Esophagus squamous epithelium (tissue), 5 donors: Measurements from ENCODE around the gene CDC42BPG. TPM values are rescaled to one million over a fixed set of nuclear protein-coding genes. Genes with fewer than 3 reads are reported as not detected.

Experiments used
- DNase-seq: peaks from one replicate; lab custom pipeline; 2025; lab: John Stamatoyannopoulos, UW
- H3K27ac ChIP-seq, 4 donors: fragments of 200-600 bp; sonication (generic); one replicate each; pipeline ENCODE4 v1.5.1; 2016 to 2019; ENCODE audit warnings: mild to moderate bottlenecking in 1 of 4
- H3K27me3 ChIP-seq, 4 donors: fragments of 200-600 bp; sonication (generic); 1 replicate in 3 of 4; 2 replicates in 1 of 4; pipeline versions ENCODE4 v1.5.1 to v1.6.0; 2017 to 2021; ENCODE audit warnings: antibody characterized with exemption in 1 of 4
- H3K36me3 ChIP-seq, 3 donors: fragments of 200-600 bp; sonication (generic); one replicate each; pipeline ENCODE4 v1.5.1; 2016 to 2019
- H3K4me1 ChIP-seq, 3 donors: fragments of 200-600 bp; sonication (generic); one replicate each; pipeline ENCODE4 v1.5.1; 2017 to 2019
- H3K4me3 ChIP-seq, 4 donors: fragments of 200-600 bp; sonication (generic); 1 replicate in 3 of 4; 2 replicates in 1 of 4; pipeline ENCODE4 v1.5.1; 2016 to 2019; ENCODE audit warnings: mild to moderate bottlenecking in 2 of 4, moderate library complexity in 1 of 4
- H3K9me3 ChIP-seq, 3 donors: fragments of 200-600 bp; sonication (generic); one replicate each; pipeline ENCODE4 v1.5.1; 2016 to 2019
- CTCF ChIP-seq, 6 experiments: fragments of 450-650 bp in 4 of 6; fragments of 200-600 bp in 2 of 6; sonication (generic) in 2 of 6; IDR thresholded peaks; one replicate each; pipeline ENCODE4 v1.5.1; 2016 to 2019; ENCODE audit warnings: antibody characterized with exemption in 6 of 6, mild to moderate bottlenecking in 4 of 6, moderate library complexity in 4 of 6
- POLR2A ChIP-seq, 4 donors: fragments of 450-650 bp; IDR thresholded peaks; one replicate each; pipeline ENCODE4 v1.6.1; 2017; ENCODE audit warnings: antibody characterized with exemption in 4 of 4, mild to moderate bottlenecking in 4 of 4, moderate library complexity in 3 of 4
- WGBS, 2 donors: methylation state at CpG; one replicate each; pipeline ENCODE4 v1.1.5; 2018; 5-methylcytosine and 5-hydroxymethylcytosine counted together
- intact Hi-C: fragments of 100-400 bp; cut with DNase I; formaldehyde crosslinking; loops from one replicate; pipeline ENCODE4 v1.15.0; 2022
- total RNA-seq, 4 donors: library from RNA; depleted of rRNA; stranded (reverse); fragments of >200 nt; gene quantifications; one replicate each; pipeline ENCODE4 v1.1.0, GENCODE V29; 2016
- donor health status: DM: yes; HTN: yes; CAD: no.

The CDC42BPG gene
- total RNA-seq, 4 donors from 2014 or later = 16.4 to 48.5 (median 25.0) TPM

- intact Hi-C loops = no loop called here
Measured at GRCh38 chr11:64814712-64815187, 29.7 kb downstream of the CDC42BPG start.

GRCh38 chr11:64813826-64814225, 30.6 kb downstream of the CDC42BPG start:
- H3K27me3 ChIP-seq = no peaks in the 10 kb centered on the region
- TF ChIP-seq POLR2A (IDR thresholded peaks at IDR 0.05) (no peak), CTCF (IDR thresholded peaks at IDR 0.05) (no peak)
- H3K4me1 ChIP-seq = peaks cover 6 to 18% (median 8%) of the 10 kb centered on the region in 3 donors
- H3K9me3 ChIP-seq = no peaks in the 10 kb centered on the region
- no peaks in the 10 kb centered on the region for H3K36me3 ChIP-seq
- DNase-seq = no peak
- no peak overlapping the region for H3K27ac ChIP-seq
- 84 to 85% methylated on average over 5 of the region's 5 CpGs for WGBS, 2 donors
- H3K4me3 ChIP-seq = no peak overlapping the region
- intact Hi-C loops = no loop called here

More at GRCh38 chr11:64814712-64815187, 29.7 kb downstream of the CDC42BPG start:
- no peak for DNase-seq
- Histone ChIP-seq H3K9me3 (no peaks in the 10 kb centered on the region), H3K27me3 (no peaks in the 10 kb centered on the region), H3K4me3 (no peak overlapping the region), H3K36me3 (no peaks in the 10 kb centered on the region), H3K27ac (no peak overlapping the region), H3K4me1 (peaks cover 0 to 9% (median 3%) of the 10 kb centered on the region in 3 donors)
- 72% methylated on average over 5 to 7 of the region's 7 CpGs for WGBS, 2 donors
- TF ChIP-seq CTCF (IDR thresholded peaks at IDR 0.05) (no peak), POLR2A (IDR thresholded peaks at IDR 0.05) (no peak)

GRCh38 chr11:64810891-64811272, 33.6 kb downstream of the CDC42BPG start:
- Histone ChIP-seq H3K9me3 (no peaks in the 10 kb centered on the region), H3K4me3 (peak overlapping the region; percentile 80 to 96 (median 91)), H3K27ac (peak overlapping the region; percentile 84 to 92 (median 88)), H3K36me3 (peaks cover 0 to 26% (median 5%) of the 10 kb centered on the region in 3 donors), H3K4me1 (peaks cover 6 to 34% (median 8%) of the 10 kb centered on the region in 3 donors), H3K27me3 (no peaks in the 10 kb centered on the region)
- 44 to 47% methylated on average over 16 to 17 of the region's 17 CpGs for WGBS, 2 donors
- intact Hi-C loops = no loop called here
- DNase-seq = no peak
- no peak for TF ChIP-seq POLR2A (IDR thresholded peaks at IDR 0.05)
- no peak for TF ChIP-seq CTCF (IDR thresholded peaks at IDR 0.05)

GRCh38 chr11:64810271-64810890, 34.1 kb downstream of the CDC42BPG start, which contains the start of gene MEN1:
Gene MEN1 (minus strand): TSS chr11:64810551. CDS start chr11:64810109, 442 bp downstream.
- peaks cover 1 to 31% (median 5%) of the 10 kb centered on the region in 3 donors for H3K36me3 ChIP-seq
- WGBS, 2 donors = 0% methylated on average over 4 to 21 of the region's 46 CpGs
- H3K4me1 ChIP-seq = peaks cover 6 to 34% (median 8%) of the 10 kb centered on the region in 3 donors
- peak within 1 kb of the TSS; percentile 84 to 92 (median 88) for H3K27ac ChIP-seq
- H3K9me3 ChIP-seq = no peaks in the 10 kb centered on the region
- DNase-seq = peak; percentile 75
- intact Hi-C loops = no loop called here
- peak within 1 kb of the TSS; percentile 80 to 96 (median 91) for H3K4me3 ChIP-seq
- no peaks in the 10 kb centered on the region for H3K27me3 ChIP-seq
- TF ChIP-seq CTCF (IDR thresholded peaks at IDR 0.05) = peak in 2 of 6 experiments; percentile 15 to 46
- TF ChIP-seq POLR2A (IDR thresholded peaks at IDR 0.05) = peak in 3 of 4 donors; percentile 41 to 76 (median 59)

- Histone ChIP-seq H3K27ac (peak overlapping the region; percentile 84 to 92 (median 88)), H3K36me3 (peaks cover 5 to 36% (median 7%) of the 10 kb centered on the region in 3 donors), H3K9me3 (no peaks in the 10 kb centered on the region), H3K4me3 (peak overlapping the region; percentile 80 to 96 (median 91)), H3K27me3 (no peaks in the 10 kb centered on the region), H3K4me1 (peaks cover 6 to 36% (median 9%) of the 10 kb centered on the region in 3 donors)
- DNase-seq = no peak
- TF ChIP-seq CTCF (IDR thresholded peaks at IDR 0.05) (no peak), POLR2A (IDR thresholded peaks at IDR 0.05) (no peak)
- intact Hi-C loops = no loop called here
- WGBS, 2 donors = 0% methylated on average over 1 to 4 of the region's 44 CpGs
Measured at GRCh38 chr11:64809781-64810241, 34.6 kb downstream of the CDC42BPG start.
